HEK293T (cell line): ENCODE data around the gene KRTCAP3.

Experiments used
- CTCF ChIA-PET: fragments of 350-600 bp; formaldehyde crosslinking; extraction: SDS; loops from one replicate; lab custom pipeline; 2021; ENCODE audit warnings: antibody characterized with exemption, inconsistent platforms; lab: Yijun Ruan, JAX
- POLR2A ChIA-PET: fragments of 350-600 bp; formaldehyde crosslinking; extraction: SDS; loops from one replicate; lab custom pipeline; 2020; ENCODE audit warnings: antibody characterized with exemption, inconsistent platforms; lab: Yijun Ruan, JAX
- DNase-seq: peaks from one replicate; pipeline ENCODE4 v3.0.0; 2012; ENCODE audit warnings: mixed read lengths; ENCODE audit errors: extremely low spot score
- ARNT ChIP-seq: fragments of 450-650 bp; IDR thresholded peaks from 2 replicates; pipeline ENCODE4 v1.6.1; 2017; ENCODE audit warnings: mild to moderate bottlenecking
- BHLHE40 ChIP-seq: fragments of 450-650 bp; IDR thresholded peaks from 2 replicates; pipeline ENCODE4 v1.6.1; 2016; ENCODE audit warnings: mild to moderate bottlenecking, moderate library complexity, borderline replicate concordance
- CTBP1 ChIP-seq: fragments of 450-650 bp; IDR thresholded peaks from 2 replicates; pipeline ENCODE4 v1.6.1; 2016; ENCODE audit warnings: borderline replicate concordance
- ELF4 ChIP-seq: fragments of 450-650 bp; IDR thresholded peaks from 2 replicates; pipeline ENCODE4 v1.6.1; 2017; ENCODE audit warnings: antibody characterized with exemption
- FOXA1 ChIP-seq: fragments of 450-650 bp; IDR thresholded peaks from 2 replicates; pipeline ENCODE4 v1.6.1; 2016; ENCODE audit warnings: mild to moderate bottlenecking
- FOXK2 ChIP-seq: fragments of 450-650 bp; IDR thresholded peaks from 2 replicates; pipeline ENCODE4 v1.6.1; 2016; ENCODE audit warnings: mild to moderate bottlenecking
- FOXM1 ChIP-seq: fragments of 450-650 bp; IDR thresholded peaks from 2 replicates; pipeline ENCODE4 v1.6.1; 2017; ENCODE audit warnings: mild to moderate bottlenecking, borderline replicate concordance
- HDGF ChIP-seq: fragments of 450-650 bp; IDR thresholded peaks from 2 replicates; pipeline ENCODE4 v1.6.1; 2017; ENCODE audit warnings: antibody characterized with exemption, borderline replicate concordance
- L3MBTL2 ChIP-seq: fragments of 450-650 bp; conservative IDR thresholded peaks from 2 replicates; pipeline ENCODE4 v1.6.1; 2016; ENCODE audit warnings: mild to moderate bottlenecking
- LEF1 ChIP-seq: fragments of 450-650 bp; IDR thresholded peaks from 2 replicates; pipeline ENCODE4 v1.6.1; 2017; ENCODE audit warnings: mild to moderate bottlenecking, borderline replicate concordance
- NFRKB ChIP-seq: fragments of 450-650 bp; IDR thresholded peaks from 2 replicates; pipeline ENCODE4 v1.6.1; 2016; ENCODE audit warnings: mild to moderate bottlenecking, moderate library complexity
- SP1 ChIP-seq: fragments of 450-650 bp; IDR thresholded peaks from 2 replicates; pipeline ENCODE4 v1.6.1; 2017
- SUZ12 ChIP-seq: fragments of 450-650 bp; IDR thresholded peaks from 2 replicates; pipeline ENCODE4 v1.6.1; 2016; ENCODE audit warnings: mild to moderate bottlenecking
- TARDBP ChIP-seq: fragments of 450-650 bp; IDR thresholded peaks from 2 replicates; pipeline ENCODE4 v1.6.1; 2016
- ZNF384 ChIP-seq: fragments of 450-650 bp; IDR thresholded peaks from 2 replicates; pipeline ENCODE4 v1.6.1; 2016
- TF ChIP-seq, protein P1 (sequence below): fragments of 450-650 bp; IDR thresholded peaks from 2 replicates; pipeline ENCODE4 v1.6.1; 2016

KRTCAP3 gene

DNA sequence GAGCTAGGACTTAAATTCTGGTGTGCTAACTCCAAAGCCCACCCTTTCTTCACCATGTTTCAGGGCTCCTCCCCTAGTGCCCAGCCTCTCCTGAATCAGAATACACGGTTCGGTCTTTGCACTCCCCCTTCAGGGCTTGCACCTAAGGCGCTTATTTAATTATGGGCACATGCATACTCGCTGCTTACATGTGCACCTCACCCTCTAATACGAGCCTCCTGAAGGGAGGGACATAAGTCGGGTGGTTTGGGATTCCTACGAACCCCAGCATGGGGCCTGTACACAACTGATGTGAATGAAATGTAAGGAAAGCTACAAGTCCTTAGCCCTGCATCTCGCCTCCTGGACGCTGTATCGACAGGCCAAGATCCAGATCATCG lies 46.9 kb downstream of the KRTCAP3 start:
- CTCF ChIA-PET, result no interaction called here
- no peak for DNase-seq
- TF ChIP-seq L3MBTL2 (no peak), ELF4 (no peak), NFRKB (no peak), TARDBP (no peak), SP1 (no peak), FOXA1 (no peak), SUZ12 (no peak), FOXK2 (no peak)
- TF ChIP-seq, protein P1, sequence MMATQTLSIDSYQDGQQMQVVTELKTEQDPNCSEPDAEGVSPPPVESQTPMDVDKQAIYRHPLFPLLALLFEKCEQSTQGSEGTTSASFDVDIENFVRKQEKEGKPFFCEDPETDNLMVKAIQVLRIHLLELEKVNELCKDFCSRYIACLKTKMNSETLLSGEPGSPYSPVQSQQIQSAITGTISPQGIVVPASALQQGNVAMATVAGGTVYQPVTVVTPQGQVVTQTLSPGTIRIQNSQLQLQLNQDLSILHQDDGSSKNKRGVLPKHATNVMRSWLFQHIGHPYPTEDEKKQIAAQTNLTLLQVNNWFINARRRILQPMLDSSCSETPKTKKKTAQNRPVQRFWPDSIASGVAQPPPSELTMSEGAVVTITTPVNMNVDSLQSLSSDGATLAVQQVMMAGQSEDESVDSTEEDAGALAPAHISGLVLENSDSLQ, result no peak
- POLR2A ChIA-PET, result no interaction called here

GRCh38 chr2:27489498-27490397 lies 47.6 kb downstream of the KRTCAP3 start, which contains the start of gene IFT172:
Gene IFT172, minus strand, starts transcription at chr2:27489743. Its CDS starts 90 bp downstream, at chr2:27489653.
- ChIA-PET POLR2A (interaction anchor here (1.1 to 1.2 kb wide), 2 partner anchors 139 to 1381 kb away, joined by 3 to 4 read pairs; partner anchors contain the start of genes CCDC121, GPN1 and TRMT61B), CTCF (no interaction called here)
- peak; percentile 98 for DNase-seq
- TF ChIP-seq ZNF384 (no peak), SP1 (no peak), FOXK2 (peak; percentile 73), FOXM1 (no peak), SUZ12 (no peak), HDGF (0 out of 2 replicates have a peak, but pooled peaks have one; percentile 23), NFRKB (no peak), L3MBTL2 (peak; percentile 85), FOXA1 (no peak), CTBP1 (peak; percentile 69; the same call in 1 of the 2 replicates), LEF1 (no peak), TARDBP (no peak), ELF4 (peak; percentile 10; the same call in 1 of the 2 replicates), ARNT (no peak), BHLHE40 (no peak)
- TF ChIP-seq, protein P1, result peak; percentile 76

DNA sequence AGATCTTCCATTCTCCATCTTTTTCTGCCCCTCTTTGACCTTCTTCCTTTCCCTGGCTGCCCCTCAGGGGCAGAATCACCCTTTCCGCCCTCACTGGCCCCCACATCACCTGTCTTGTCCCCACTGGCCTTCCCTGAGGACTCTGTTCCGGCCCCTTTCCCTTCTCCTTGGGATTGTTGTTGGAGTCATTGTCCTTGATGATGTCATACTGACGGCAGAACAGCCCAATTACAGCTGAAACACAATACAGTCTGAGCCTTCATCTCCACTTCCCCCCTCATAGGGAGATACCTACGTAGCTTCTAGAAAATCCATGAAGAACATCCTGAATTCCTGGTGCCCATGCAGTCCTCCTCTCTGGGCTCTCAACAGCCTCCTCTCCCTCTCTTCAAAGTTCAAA lies 50.4 kb downstream of the KRTCAP3 start:
- no peak for TF ChIP-seq FOXM1
- ChIA-PET CTCF (no interaction called here), POLR2A (interaction anchor here (1.8 kb wide), 1 partner anchor 63 kb away, joined by 4 read pairs; no protein-coding TSS in a partner anchor)
- DNase-seq, result no peak

DNA sequence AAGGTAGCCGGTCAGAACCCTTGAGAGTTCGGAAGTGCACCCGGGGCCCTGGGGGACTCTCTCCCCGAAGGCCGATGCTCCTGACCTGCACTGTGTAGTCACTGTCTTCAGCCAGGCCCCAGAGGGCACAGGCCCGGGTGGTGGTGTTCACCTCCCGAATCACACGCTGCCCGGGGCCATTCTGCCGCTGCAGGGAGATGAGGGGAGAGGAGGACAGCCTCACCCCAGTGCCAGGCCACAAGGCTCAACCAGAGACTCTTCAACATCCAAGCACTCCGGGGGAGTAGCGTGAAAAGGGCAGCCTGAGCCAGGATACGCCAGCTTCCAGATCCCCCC lies 51.7 kb downstream of the KRTCAP3 start:
- TF ChIP-seq SP1, result no peak
- no peak for TF ChIP-seq ELF4
- TF ChIP-seq NFRKB, result no peak
- TF ChIP-seq ZNF384, result no peak
- no peak for TF ChIP-seq FOXM1
- CTCF ChIA-PET, result no interaction called here
- POLR2A ChIA-PET, result no interaction called here
- no peak for DNase-seq
